Right cardiac atrium (tissue), 5 donors: ENCODE measurements around the gene PCDHAC2. TPM values are rescaled to one million over a fixed set of nuclear protein-coding genes. Genes with fewer than 3 reads are reported as not detected.

ENCODE experiments used
- ATAC-seq, 2 donors: fragments of 200-7000 bp; cut with Tn5 transposase; one replicate each; pipeline versions ENCODE4 v1.8.0 to v1.9.1; 2020; ENCODE audit warnings: moderate library complexity in 2 of 2, mild to moderate bottlenecking in 1 of 2
- DNase-seq, 3 donors: peaks; one replicate each; pipeline ENCODE4 v3.0.0-alpha.2; 2020
- H3K27ac ChIP-seq: one replicate; pipeline ENCODE4 v1.5.1; 2013; ENCODE audit warnings: mild to moderate bottlenecking, low read length, control low read depth, moderate library complexity
- H3K27me3 ChIP-seq: one replicate; pipeline ENCODE4 v1.6.1; 2013; ENCODE audit not compliant: control insufficient read depth, insufficient read depth
- H3K4me1 ChIP-seq: one replicate; pipeline ENCODE4 v1.6.1; 2013; ENCODE audit warnings: low read length; ENCODE audit not compliant: control insufficient read depth, insufficient read depth
- H3K4me3 ChIP-seq: one replicate; pipeline ENCODE4 v1.5.1; 2013; ENCODE audit warnings: low read length, control low read depth
- H3K9me3 ChIP-seq: one replicate; pipeline ENCODE4 v1.6.1; 2013; ENCODE audit warnings: low read length; ENCODE audit not compliant: control insufficient read depth
- WGBS: extraction: QIAGEN DNeasy Blood & Tissue Kit; methylation state at CpG from one replicate; pipeline ENCODE4 v1.1.7; 2013; 5-methylcytosine and 5-hydroxymethylcytosine counted together
- intact Hi-C, 4 donors: fragments of 100-400 bp; cut with DNase I; formaldehyde crosslinking; loops; one replicate each; pipeline versions ENCODE4 v1.11.0 to v1.14.0; 2022 to 2023
- polyA plus RNA-seq: library from polyadenylated mRNA; stranded (reverse); fragments of 200-250 nt; gene quantifications from one replicate; pipeline ENCODE4 v1.2.3, GENCODE V29; 2013
- total RNA-seq, 4 donors: library from RNA; stranded (reverse); fragmentation: NEBNext Ultra II Directional; extraction: Animal tissue kit (Norgen Biotek cat#: 25700); gene quantifications; one replicate each; pipeline ENCODE4 v1.2.1, GENCODE V29; 2021
- donor health status: healthy with polysubstance abuse.
- donor health status: DM: no; HTN: yes; CAD: no.
- donor health status: DM: no; HTN: no; CAD: no.
- donor health status: DM: no; HTN: yes; CAD: no; lungs with severe emphysema.
- donor health status: DM: yes; HTN: yes; CAD: no.

The PCDHAC2 gene
- total and polyA plus RNA-seq, 5 donors = 0.02 to 1.1 (median 0.51) TPM

DNA sequence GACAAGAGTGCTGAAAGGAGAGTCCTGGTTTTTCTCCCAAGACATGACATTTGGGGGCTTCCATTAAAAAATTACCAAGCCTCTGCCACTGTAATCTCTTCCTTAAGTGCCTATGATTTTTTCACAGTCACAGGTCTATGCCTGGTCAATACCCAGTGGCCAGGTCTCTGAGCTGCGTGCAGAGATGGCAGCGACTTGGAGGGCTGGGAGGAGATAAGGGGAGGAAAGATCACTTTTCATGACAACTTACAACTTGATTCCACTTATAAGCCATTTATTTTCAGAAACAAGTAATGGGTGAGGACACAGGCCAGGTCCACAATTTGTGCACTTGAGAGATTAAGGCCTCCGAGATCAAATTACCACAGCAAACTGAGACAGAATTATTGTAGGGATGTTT lies 1.9 kb upstream of the PCDHAC2 start:
- no peak for ATAC-seq
- H3K9me3 ChIP-seq = no peaks in the 10 kb centered on the region
- H3K27ac ChIP-seq = no peak overlapping the region
- H3K27me3 ChIP-seq = no peaks in the 10 kb centered on the region
- no peaks in the 10 kb centered on the region for H3K4me1 ChIP-seq
- intact Hi-C loops = no loop called here
- 35% methylated on average over 3 of the region's 3 CpGs for WGBS
- DNase-seq = no peak
- H3K4me3 ChIP-seq = no peak overlapping the region

DNA sequence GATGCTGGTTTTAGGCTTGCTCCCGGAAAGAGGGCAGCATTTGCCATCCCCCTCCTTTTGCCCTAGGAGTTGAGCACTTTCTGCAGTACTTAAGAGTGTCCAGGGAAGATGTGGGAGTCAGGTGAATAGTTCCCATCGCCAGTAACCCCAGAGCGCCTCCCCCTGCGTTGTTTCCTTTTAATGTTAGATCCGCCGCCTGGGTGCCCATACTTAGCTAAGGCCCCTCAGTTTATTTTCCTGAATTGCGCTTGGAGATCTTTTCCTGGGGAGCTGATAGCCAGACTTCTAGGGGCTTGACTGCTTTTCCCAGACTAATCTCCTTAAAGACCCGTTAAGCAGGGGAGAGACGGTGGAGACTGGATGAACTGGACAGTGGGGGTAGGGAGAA lies 377 bp upstream of the PCDHAC2 start:
- no peaks in the 10 kb centered on the region for H3K4me1 ChIP-seq
- no peaks in the 10 kb centered on the region for H3K9me3 ChIP-seq
- no peak overlapping the region for H3K27ac ChIP-seq
- WGBS = 1% methylated on average over 9 of the region's 9 CpGs
- DNase-seq = no peak
- H3K4me3 ChIP-seq = peak overlapping the region; percentile 45
- ATAC-seq = peak in 1 of 2 donors; percentile 19
- H3K27me3 ChIP-seq = no peaks in the 10 kb centered on the region
- intact Hi-C loops = no loop called here

DNA sequence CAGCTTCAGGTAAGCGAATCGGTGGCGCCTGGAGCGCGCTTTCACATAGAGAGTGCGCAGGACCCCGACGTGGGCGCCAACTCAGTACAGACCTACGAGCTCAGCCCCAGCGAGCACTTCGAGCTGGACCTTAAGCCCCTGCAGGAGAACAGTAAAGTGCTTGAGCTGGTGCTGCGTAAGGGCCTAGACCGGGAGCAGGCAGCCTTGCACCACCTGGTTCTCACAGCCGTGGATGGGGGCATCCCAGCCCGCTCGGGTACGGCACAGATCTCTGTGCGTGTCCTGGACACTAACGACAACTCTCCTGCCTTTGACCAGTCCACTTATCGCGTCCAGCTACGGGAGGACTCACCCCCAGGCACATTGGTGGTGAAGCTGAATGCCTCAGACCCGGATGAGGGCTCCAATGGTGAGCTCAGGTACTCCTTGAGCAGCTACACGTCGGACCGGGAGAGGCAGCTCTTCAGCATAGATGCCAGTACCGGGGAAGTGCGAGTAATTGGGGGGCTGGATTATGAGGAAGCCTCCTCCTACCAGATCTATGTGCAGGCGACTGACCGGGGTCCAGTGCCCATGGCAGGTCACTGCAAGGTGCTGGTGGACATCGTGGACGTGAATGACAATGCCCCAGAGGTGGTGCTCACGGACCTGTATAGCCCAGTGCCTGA lies 1.1 kb downstream of the PCDHAC2 start:
- 40% methylated on average over 34 of the region's 34 CpGs for WGBS

DNA sequence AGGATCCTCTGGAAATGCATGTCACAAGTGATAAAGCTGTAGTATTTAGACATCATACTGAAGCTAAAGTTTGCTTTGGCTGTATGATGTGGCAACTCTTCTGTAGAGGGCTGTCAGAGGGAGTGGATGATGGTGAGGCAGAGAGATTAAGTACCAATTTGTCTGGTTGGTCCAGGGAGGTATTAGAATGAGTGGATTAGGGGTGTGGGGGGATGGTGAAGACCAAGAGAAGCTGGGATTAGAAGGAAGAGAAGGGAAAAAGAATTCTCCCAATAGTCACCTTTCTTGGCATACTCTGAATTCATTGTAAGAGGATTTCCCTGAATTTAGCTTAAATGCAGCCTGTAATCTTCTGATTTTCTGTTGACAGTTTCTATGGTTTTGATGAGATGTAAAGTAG lies 3.6 kb downstream of the PCDHAC2 start:
- no peak for DNase-seq
- H3K27ac ChIP-seq = no peak overlapping the region
- no peak overlapping the region for H3K4me3 ChIP-seq
- H3K27me3 ChIP-seq = no peaks in the 10 kb centered on the region
- no peaks in the 10 kb centered on the region for H3K9me3 ChIP-seq
- no peaks in the 10 kb centered on the region for H3K4me1 ChIP-seq
- no peak for ATAC-seq
- intact Hi-C loops = no loop called here

More for the DNA sequence above, 1.1 kb downstream of the PCDHAC2 start:
- no peak for DNase-seq
- H3K27me3 ChIP-seq = no peaks in the 10 kb centered on the region
- intact Hi-C loops = no loop called here
- H3K27ac ChIP-seq = no peak overlapping the region
- no peaks in the 10 kb centered on the region for H3K4me1 ChIP-seq
- peak in 1 of 2 donors; percentile 13 for ATAC-seq
- no peak overlapping the region for H3K4me3 ChIP-seq
- H3K9me3 ChIP-seq = no peaks in the 10 kb centered on the region

DNA sequence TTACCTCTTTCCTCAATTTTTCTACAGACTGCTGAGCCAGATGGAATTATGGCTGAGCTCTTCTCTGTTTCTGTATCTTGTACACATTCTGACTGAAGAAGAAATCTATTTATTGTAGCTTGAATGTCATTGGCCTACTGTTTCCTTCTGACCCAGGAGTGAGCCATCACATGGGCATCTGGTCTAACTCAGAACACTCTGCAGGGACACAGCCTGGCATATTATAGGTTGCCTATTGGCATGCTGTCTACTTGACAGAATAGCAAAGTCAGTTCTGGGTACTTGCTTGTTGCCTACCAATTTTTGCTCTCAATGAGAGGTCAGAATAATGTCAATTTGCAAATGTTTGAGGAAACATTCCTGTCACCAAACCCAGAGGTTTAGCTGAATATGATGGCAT lies 7.3 kb downstream of the PCDHAC2 start:
- H3K27ac ChIP-seq = no peak overlapping the region
- no peaks in the 10 kb centered on the region for H3K9me3 ChIP-seq
- ATAC-seq (no peak), DNase-seq (no peak)
- H3K27me3 ChIP-seq = no peaks in the 10 kb centered on the region
- H3K4me3 ChIP-seq = no peak overlapping the region
- no peaks in the 10 kb centered on the region for H3K4me1 ChIP-seq
- intact Hi-C loops = no loop called here

DNA sequence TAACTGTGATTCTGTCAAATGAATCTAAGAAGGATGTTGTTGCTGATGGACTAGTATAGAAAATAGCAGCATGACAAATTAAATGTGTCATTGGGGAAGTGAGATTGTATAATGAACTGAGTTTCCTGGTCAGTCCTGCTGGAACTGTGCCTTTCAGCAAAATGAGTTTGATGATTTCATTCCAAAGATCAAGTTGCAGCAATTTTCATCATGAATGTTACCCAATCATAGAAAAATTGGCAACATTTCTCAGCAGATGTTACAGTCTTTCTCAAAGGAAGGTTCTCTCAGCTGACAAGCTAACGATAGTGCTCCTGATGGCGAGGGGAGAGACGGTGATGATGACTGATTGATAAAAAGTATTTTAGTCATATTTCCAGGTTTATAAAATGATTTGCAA lies 10.7 kb downstream of the PCDHAC2 start:
- no peak for ATAC-seq
- intact Hi-C loops = no loop called here
- WGBS = 53% methylated on average over 3 of the region's 3 CpGs
- Histone ChIP-seq H3K27me3 (no peaks in the 10 kb centered on the region), H3K4me3 (no peak overlapping the region), H3K4me1 (no peaks in the 10 kb centered on the region), H3K9me3 (no peaks in the 10 kb centered on the region), H3K27ac (no peak overlapping the region)
- DNase-seq = no peak

DNA sequence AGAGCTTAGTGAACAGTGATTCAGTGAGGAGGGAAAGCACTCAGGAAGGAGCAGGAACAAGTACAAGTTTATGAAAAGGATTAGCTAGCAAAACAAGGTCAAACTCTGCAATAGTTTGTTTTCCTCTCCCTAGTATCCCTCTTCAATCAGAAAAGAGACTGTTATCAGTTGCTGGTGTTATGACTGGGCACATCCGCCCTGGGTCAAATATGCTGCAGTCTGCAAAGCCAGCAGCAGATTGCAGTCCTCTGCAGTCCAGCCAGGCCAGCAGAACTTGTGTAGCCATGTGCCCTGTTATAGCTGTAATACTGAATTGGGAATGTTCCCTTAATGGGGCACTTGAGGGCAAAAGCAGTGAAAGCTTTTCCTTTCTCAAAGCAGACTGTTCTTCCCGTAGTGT lies 12.0 kb downstream of the PCDHAC2 start:
- no peaks in the 10 kb centered on the region for H3K4me1 ChIP-seq
- no peaks in the 10 kb centered on the region for H3K27me3 ChIP-seq
- DNase-seq (no peak), ATAC-seq (peak; percentile 42 to 71)
- intact Hi-C loops = no loop called here
- no peak overlapping the region for H3K4me3 ChIP-seq
- H3K9me3 ChIP-seq = no peaks in the 10 kb centered on the region
- no peak overlapping the region for H3K27ac ChIP-seq
- WGBS = 42% methylated on average over 2 of the region's 2 CpGs

DNA sequence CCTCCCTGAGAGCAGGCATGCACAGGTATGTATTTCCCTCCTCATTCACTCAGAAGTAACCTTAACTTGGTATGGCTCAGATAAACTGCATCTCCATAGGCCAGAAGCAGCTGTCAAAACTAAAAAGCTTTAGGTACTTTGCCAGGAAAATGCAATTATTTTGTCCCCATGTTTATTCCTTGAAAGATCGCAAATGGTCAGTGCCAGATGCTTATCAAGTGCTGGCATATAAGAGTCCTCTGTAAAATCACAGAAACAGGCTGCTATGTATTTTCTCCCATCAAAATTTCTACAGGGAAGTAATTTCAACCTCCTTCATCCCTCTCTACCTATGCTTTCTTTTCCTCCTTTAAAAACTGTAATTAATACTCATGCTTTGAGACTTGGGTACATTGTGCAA lies 12.7 kb downstream of the PCDHAC2 start:
- ATAC-seq (no peak), DNase-seq (no peak)
- no peaks in the 10 kb centered on the region for H3K27me3 ChIP-seq
- H3K9me3 ChIP-seq = no peaks in the 10 kb centered on the region
- H3K27ac ChIP-seq = no peak overlapping the region
- H3K4me3 ChIP-seq = no peak overlapping the region
- intact Hi-C loops = no loop called here
- WGBS = 95% methylated on average over 1 of the region's 1 CpG
- no peaks in the 10 kb centered on the region for H3K4me1 ChIP-seq

DNA sequence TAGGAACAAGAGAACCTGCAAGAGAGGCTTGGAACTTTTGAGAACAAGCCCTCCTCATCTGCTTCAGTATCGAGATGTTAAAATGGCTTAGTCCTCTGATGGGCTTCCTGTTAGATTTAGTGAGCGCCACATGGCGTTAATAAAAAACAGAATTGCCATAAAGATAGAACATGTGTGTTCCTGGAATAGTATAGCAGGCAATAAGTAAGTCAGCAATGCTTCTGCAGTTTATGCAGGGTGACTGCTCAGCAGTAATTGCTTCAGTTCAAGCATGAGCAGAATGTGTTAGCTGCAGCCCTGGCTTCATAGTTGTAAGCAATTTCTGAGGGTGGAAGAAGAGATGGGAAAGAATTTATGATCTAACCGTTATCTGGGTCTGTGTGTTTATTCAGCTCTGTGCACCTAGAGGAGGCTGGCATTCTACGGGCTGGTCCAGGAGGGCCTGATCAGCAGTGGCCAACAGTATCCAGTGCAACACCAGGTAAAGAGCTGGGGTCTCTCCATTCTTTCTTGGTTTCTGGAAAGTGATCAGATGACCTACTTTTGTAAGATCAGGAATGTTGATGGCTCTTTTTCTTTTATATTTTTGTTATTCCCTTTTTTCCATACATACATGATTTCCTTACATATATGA lies 15.9 kb downstream of the PCDHAC2 start:
- no peak for DNase-seq

DNA sequence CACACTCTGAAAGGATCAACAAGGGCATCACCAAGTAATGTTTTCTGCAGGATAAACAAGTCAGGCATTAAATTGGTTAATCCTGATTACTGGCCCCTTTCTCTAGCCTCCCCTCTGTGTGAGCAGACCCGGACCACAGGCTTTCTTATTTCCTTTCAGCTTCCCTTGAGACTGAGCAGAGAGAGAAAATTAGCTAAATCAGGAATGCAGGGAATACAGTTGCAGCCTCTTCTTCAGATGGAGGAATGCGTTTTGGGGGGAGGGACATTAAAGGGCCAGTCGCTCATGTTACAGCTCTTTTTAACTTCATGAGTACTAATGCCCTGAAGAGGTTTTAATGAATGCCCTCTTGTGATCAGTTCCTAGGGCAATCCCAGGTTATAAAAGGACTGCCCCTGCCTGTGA lies 19.8 kb downstream of the PCDHAC2 start:
- WGBS = 12% methylated on average over 3 of the region's 3 CpGs
- H3K4me1 ChIP-seq = no peaks in the 10 kb centered on the region
- DNase-seq (no peak), ATAC-seq (no peak)
- no peaks in the 10 kb centered on the region for H3K27me3 ChIP-seq
- no peaks in the 10 kb centered on the region for H3K9me3 ChIP-seq
- intact Hi-C loops = no loop called here
- no peak overlapping the region for H3K27ac ChIP-seq
- H3K4me3 ChIP-seq = no peak overlapping the region

More for the DNA sequence above, 15.9 kb downstream of the PCDHAC2 start:
- 87% methylated on average over 5 of the region's 5 CpGs for WGBS
- Histone ChIP-seq H3K27me3 (no peaks in the 10 kb centered on the region), H3K27ac (no peak overlapping the region), H3K4me1 (no peaks in the 10 kb centered on the region), H3K4me3 (no peak overlapping the region), H3K9me3 (no peaks in the 10 kb centered on the region)
- ATAC-seq = no peak
- intact Hi-C loops = no loop called here

DNA sequence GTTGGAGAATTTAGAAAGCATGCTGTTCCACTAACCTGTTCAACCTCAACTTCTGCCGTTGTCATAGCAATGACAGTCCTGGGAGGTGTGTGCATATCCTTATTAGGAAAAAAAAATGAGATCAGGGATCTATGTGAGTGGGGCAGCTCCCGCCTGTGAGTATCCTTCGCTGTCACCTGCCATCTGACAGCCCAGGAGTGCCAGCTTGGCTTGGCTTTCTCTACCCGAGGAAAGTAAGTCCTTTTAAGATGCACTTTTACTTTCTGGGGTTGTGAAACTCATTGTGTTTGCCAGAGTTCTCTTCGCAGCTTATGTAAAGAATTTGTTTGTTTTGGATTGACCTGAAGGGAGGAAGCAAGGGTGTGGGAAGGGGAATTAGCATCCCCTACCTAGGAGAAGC lies 21.8 kb downstream of the PCDHAC2 start:
- Histone ChIP-seq H3K27me3 (no peaks in the 10 kb centered on the region), H3K4me3 (no peak overlapping the region), H3K4me1 (no peaks in the 10 kb centered on the region), H3K9me3 (no peaks in the 10 kb centered on the region), H3K27ac (no peak overlapping the region)
- 55% methylated on average over 5 of the region's 5 CpGs for WGBS
- DNase-seq = no peak
- no peak for ATAC-seq
- intact Hi-C loops = no loop called here

DNA sequence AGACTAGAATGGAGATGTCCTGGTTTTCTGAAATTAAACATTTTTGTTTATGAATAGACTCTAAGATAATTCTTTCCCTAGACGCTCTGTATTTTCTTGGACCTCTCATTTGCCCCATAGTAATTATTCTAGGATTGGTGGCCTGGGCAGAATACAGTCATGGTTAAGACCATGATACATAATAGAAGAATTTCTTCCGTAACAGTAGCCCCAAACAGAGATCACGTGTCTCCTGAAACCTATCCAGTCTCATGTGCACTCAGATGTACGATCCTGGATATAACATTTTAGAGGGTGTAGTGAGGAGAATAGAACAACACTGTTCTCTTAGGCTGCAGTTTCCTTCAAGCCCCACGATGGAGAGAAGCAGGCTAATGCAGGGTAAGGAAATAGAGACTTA lies 22.3 kb downstream of the PCDHAC2 start:
- Histone ChIP-seq H3K9me3 (no peaks in the 10 kb centered on the region), H3K4me3 (no peak overlapping the region), H3K4me1 (no peaks in the 10 kb centered on the region), H3K27me3 (no peaks in the 10 kb centered on the region), H3K27ac (no peak overlapping the region)
- DNase-seq (no peak), ATAC-seq (no peak)
- 70% methylated on average over 5 of the region's 5 CpGs for WGBS
- intact Hi-C loops = no loop called here
